Measurements from ENCODE around the gene BAMBI. TPM values are rescaled to one million over a fixed set of nuclear protein-coding genes. Genes with fewer than 3 reads are reported as not detected.

BAMBI gene
- total RNA-seq, 1 experiment from 2014 or later = 6.2 TPM

DNA sequence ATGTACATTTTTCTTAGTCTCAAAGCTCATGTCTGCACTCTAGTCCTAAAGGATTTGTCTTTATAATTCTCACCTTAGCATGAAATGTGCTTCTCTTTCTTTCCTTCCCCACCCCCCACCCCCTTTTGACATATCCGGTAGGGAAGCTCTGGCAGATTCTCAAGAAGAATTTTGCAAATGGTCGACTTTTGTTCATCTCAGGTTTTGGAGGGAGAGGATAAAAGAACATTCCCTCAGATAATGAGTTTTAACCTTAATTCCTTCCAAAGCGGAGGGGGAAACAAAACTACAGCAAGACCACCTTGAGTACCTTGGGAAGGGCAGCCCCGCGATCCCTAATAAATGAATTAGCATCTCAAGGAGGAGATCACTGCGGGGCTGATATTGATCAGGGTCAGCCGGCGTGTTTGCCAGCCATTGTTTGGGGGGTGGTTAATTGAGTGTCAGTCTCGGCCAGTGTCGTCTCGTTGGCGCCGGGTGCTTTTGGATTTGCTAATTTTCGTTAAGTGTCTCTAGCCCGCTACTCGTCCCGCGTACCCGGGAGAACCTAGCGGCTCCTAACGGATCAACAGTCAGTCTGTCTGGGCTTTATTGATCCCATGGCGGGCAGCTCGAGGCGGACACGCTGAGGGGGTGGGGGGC, 874 bp upstream of the BAMBI start:
- CTCF ChIA-PET = interaction anchor here (0.6 to 1.2 kb wide), 5 partner anchors 11 to 562 kb away, joined by 3 to 5 read pairs (median 4); no protein-coding TSS in a partner anchor
- peak overlapping the region; percentile 38; the same call in 1 of the 2 replicates for H3K9ac ChIP-seq (ENCODE audit: low read length)
- DNase-seq (ENCODE audit: low read depth, low spot score) = no peak
- peak overlapping the region; percentile 13 for H2AFZ ChIP-seq (ENCODE audit: low read depth, low read length, poor library complexity, severe bottlenecking)
- POLR2A ChIA-PET = no interaction called here
- no peak overlapping the region; the same call in 1 of the 2 replicates for H3K27ac ChIP-seq (ENCODE audit: low read depth, low read length)
- peak; percentile 15; the same call in 1 of the 2 replicates for ATAC-seq
- H4K20me1 ChIP-seq (ENCODE audit: insufficient read depth) = no peaks in the 10 kb centered on the region
- peak overlapping the region; percentile 95 for H3K4me2 ChIP-seq (ENCODE audit: low read length)
- H3K27me3 ChIP-seq (ENCODE audit: insufficient read depth, low read length) = peaks cover 6% of the 10 kb centered on the region; the same call in 1 of the 2 replicates
- peaks cover 24% of the 10 kb centered on the region for H3K79me2 ChIP-seq (ENCODE audit: insufficient read depth, low read length)
- peaks cover 6 to 26% of the 10 kb centered on the region in 2 experiments for H3K4me1 ChIP-seq (ENCODE audit: control insufficient read depth in 1 of 2, insufficient read depth in 2 of 2, low read length in 2 of 2)
- peaks cover 0 to 2% of the 10 kb centered on the region in 2 experiments; a peak in 1 of 4 replicates for H3K36me3 ChIP-seq (ENCODE audit: control insufficient read depth in 1 of 2, insufficient read depth in 2 of 2, low read length in 2 of 2)
- intact Hi-C loops (cut with micrococcal nuclease) = loop anchor here (5.0 kb wide), 1 partner anchor 456 kb away; no protein-coding TSS in a partner anchor
- RAD21 ChIA-PET (ENCODE audit: low non-redundant PET in 1 of 2, low total read pairs in 2 of 2, uncharacterized antibody in 2 of 2, unreplicated experiment in 2 of 2) = no interaction called here
- no TSS peak for BruUV-seq (replicated peaks)
- H3K9me2 ChIP-seq (ENCODE audit: insufficient read depth) = no peaks in the 10 kb centered on the region
- TF ChIP-seq, protein P1, sequence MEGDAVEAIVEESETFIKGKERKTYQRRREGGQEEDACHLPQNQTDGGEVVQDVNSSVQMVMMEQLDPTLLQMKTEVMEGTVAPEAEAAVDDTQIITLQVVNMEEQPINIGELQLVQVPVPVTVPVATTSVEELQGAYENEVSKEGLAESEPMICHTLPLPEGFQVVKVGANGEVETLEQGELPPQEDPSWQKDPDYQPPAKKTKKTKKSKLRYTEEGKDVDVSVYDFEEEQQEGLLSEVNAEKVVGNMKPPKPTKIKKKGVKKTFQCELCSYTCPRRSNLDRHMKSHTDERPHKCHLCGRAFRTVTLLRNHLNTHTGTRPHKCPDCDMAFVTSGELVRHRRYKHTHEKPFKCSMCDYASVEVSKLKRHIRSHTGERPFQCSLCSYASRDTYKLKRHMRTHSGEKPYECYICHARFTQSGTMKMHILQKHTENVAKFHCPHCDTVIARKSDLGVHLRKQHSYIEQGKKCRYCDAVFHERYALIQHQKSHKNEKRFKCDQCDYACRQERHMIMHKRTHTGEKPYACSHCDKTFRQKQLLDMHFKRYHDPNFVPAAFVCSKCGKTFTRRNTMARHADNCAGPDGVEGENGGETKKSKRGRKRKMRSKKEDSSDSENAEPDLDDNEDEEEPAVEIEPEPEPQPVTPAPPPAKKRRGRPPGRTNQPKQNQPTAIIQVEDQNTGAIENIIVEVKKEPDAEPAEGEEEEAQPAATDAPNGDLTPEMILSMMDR (IDR thresholded peaks at IDR 0.05 in 2 of 3, conservative IDR thresholded peaks at IDR 0.05 in 1 of 3; ENCODE audit: borderline replicate concordance in 1 of 3, insufficient read depth in 1 of 3, low read depth in 2 of 3, low read length in 2 of 3) = no peak
- TF ChIP-seq ELF1 (IDR thresholded peaks at IDR 0.05; ENCODE audit: borderline replicate concordance, low read depth) = no peak
- TF ChIP-seq MAX (IDR thresholded peaks at IDR 0.05) = no peak
- TF ChIP-seq FOSL1 (IDR thresholded peaks at IDR 0.05; ENCODE audit: low read depth) = no peak
- TF ChIP-seq, protein P2, sequence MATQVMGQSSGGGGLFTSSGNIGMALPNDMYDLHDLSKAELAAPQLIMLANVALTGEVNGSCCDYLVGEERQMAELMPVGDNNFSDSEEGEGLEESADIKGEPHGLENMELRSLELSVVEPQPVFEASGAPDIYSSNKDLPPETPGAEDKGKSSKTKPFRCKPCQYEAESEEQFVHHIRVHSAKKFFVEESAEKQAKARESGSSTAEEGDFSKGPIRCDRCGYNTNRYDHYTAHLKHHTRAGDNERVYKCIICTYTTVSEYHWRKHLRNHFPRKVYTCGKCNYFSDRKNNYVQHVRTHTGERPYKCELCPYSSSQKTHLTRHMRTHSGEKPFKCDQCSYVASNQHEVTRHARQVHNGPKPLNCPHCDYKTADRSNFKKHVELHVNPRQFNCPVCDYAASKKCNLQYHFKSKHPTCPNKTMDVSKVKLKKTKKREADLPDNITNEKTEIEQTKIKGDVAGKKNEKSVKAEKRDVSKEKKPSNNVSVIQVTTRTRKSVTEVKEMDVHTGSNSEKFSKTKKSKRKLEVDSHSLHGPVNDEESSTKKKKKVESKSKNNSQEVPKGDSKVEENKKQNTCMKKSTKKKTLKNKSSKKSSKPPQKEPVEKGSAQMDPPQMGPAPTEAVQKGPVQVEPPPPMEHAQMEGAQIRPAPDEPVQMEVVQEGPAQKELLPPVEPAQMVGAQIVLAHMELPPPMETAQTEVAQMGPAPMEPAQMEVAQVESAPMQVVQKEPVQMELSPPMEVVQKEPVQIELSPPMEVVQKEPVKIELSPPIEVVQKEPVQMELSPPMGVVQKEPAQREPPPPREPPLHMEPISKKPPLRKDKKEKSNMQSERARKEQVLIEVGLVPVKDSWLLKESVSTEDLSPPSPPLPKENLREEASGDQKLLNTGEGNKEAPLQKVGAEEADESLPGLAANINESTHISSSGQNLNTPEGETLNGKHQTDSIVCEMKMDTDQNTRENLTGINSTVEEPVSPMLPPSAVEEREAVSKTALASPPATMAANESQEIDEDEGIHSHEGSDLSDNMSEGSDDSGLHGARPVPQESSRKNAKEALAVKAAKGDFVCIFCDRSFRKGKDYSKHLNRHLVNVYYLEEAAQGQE (IDR thresholded peaks at IDR 0.05; ENCODE audit: low read depth) = no peak
- no peak for TF ChIP-seq SRF (IDR thresholded peaks at IDR 0.05; ENCODE audit: low read depth)
- TF ChIP-seq POLR2AphosphoS5 (IDR thresholded peaks at IDR 0.05; ENCODE audit: low read depth, low read length) = no peak
- TF ChIP-seq ATF3 (IDR thresholded peaks at IDR 0.05) = no peak
- TF ChIP-seq TCF7L2 (IDR thresholded peaks at IDR 0.05; ENCODE audit: borderline replicate concordance, extremely low read depth, insufficient read depth, insufficient read length) = no peak
- TF ChIP-seq, protein P3, sequence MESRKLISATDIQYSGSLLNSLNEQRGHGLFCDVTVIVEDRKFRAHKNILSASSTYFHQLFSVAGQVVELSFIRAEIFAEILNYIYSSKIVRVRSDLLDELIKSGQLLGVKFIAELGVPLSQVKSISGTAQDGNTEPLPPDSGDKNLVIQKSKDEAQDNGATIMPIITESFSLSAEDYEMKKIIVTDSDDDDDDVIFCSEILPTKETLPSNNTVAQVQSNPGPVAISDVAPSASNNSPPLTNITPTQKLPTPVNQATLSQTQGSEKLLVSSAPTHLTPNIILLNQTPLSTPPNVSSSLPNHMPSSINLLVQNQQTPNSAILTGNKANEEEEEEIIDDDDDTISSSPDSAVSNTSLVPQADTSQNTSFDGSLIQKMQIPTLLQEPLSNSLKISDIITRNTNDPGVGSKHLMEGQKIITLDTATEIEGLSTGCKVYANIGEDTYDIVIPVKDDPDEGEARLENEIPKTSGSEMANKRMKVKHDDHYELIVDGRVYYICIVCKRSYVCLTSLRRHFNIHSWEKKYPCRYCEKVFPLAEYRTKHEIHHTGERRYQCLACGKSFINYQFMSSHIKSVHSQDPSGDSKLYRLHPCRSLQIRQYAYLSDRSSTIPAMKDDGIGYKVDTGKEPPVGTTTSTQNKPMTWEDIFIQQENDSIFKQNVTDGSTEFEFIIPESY (IDR thresholded peaks at IDR 0.05; ENCODE audit: extremely low read depth, insufficient replicate concordance, low read length) = no peak
- no peak for TF ChIP-seq YY1 (IDR thresholded peaks at IDR 0.05; ENCODE audit: extremely low read depth, insufficient replicate concordance, low read depth, low read length)
- TF ChIP-seq ZFX (IDR thresholded peaks at IDR 0.05) = no peak
- TF ChIP-seq SIN3A (IDR thresholded peaks at IDR 0.05; ENCODE audit: low read depth) = no peak
- TF ChIP-seq JUND (IDR thresholded peaks at IDR 0.05) = no peak
- H3K9me3 ChIP-seq (ENCODE audit: control insufficient read depth in 1 of 2, insufficient read depth in 1 of 2, low read depth in 1 of 2, low read length in 2 of 2) = no peaks in the 10 kb centered on the region
- peak overlapping the region; percentile 49 to 60 for H3K4me3 ChIP-seq (replicated peaks in 1 of 2; ENCODE audit: low read depth in 1 of 2, low read length in 2 of 2)
